ENCODE results near the gene FGGY. TPM values are rescaled to one million over a fixed set of nuclear protein-coding genes. Genes with fewer than 3 reads are reported as not detected.

The FGGY gene
- total RNA-seq, 4 donors from 2014 or later, result 24.9 to 35.9 (median 30.5) TPM

DNA sequence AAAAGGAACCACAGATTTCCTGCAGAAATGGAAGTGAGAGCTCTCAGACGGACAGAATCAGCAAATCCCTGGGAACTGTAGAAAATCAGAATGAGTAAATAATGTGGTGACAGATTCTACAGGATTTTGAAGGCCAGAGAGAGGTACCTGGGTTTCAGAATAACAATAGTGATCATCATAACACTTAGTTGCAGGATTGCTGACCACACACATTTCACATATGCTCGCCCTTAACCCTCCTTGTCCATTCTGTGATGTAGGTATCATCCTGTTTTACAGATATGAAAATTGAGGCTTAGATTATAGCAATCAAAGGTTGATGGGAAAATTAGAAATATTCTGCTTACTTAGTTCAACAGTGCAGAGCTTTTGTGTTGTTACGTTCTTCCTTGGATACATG is 419.9 kb downstream of the FGGY start:
- DNase-seq (no peak), ATAC-seq (no peak)
- Histone ChIP-seq H3K27ac (peak overlapping the region in 3 of 4 donors; percentile 13 to 87 (median 81)), H3K27me3 (no peaks in the 10 kb centered on the region), H3K4me1 (peaks cover 24 to 46% of the 10 kb centered on the region in 2 donors), H3K9me3 (no peaks in the 10 kb centered on the region), H3K4me3 (no peak overlapping the region), H3K36me3 (no peaks in the 10 kb centered on the region)
- intact Hi-C loops (cut with DNase I; ENCODE audit: low total_unique reads), result no loop called here
- TF ChIP-seq, protein P1, sequence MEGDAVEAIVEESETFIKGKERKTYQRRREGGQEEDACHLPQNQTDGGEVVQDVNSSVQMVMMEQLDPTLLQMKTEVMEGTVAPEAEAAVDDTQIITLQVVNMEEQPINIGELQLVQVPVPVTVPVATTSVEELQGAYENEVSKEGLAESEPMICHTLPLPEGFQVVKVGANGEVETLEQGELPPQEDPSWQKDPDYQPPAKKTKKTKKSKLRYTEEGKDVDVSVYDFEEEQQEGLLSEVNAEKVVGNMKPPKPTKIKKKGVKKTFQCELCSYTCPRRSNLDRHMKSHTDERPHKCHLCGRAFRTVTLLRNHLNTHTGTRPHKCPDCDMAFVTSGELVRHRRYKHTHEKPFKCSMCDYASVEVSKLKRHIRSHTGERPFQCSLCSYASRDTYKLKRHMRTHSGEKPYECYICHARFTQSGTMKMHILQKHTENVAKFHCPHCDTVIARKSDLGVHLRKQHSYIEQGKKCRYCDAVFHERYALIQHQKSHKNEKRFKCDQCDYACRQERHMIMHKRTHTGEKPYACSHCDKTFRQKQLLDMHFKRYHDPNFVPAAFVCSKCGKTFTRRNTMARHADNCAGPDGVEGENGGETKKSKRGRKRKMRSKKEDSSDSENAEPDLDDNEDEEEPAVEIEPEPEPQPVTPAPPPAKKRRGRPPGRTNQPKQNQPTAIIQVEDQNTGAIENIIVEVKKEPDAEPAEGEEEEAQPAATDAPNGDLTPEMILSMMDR (IDR thresholded peaks at IDR 0.05 in 4 of 5, conservative IDR thresholded peaks at IDR 0.05 in 1 of 5), result no peak
- no peak for TF ChIP-seq POLR2A (IDR thresholded peaks at IDR 0.05)
- in situ Hi-C loops (cut with MboI; ENCODE audit: low sequenced_read_pairs in 4 of 4), result no loop called here

- no peaks in the 10 kb centered on the region for H3K36me3 ChIP-seq
- peak overlapping the region; percentile 69 to 87 (median 80) for H3K27ac ChIP-seq
- ATAC-seq (peak; percentile 53 to 70), DNase-seq (peak; percentile 42 to 57)
- H3K9me3 ChIP-seq, result no peaks in the 10 kb centered on the region
- TF ChIP-seq, protein P1 (IDR thresholded peaks at IDR 0.05 in 4 of 5, conservative IDR thresholded peaks at IDR 0.05 in 1 of 5), result peak in 1 of 5 experiments; percentile 11
- TF ChIP-seq POLR2A (IDR thresholded peaks at IDR 0.05), result no peak
- H3K27me3 ChIP-seq, result no peaks in the 10 kb centered on the region
- intact Hi-C loops (cut with DNase I; ENCODE audit: low total_unique reads) (no loop called here), in situ Hi-C loops (cut with MboI; ENCODE audit: low sequenced_read_pairs in 4 of 4) (no loop called here)
- H3K4me1 ChIP-seq, result peaks cover 24 to 46% of the 10 kb centered on the region in 2 donors
- no peak overlapping the region for H3K4me3 ChIP-seq
Observed at GRCh38 chr1:59718064-59718988, 421.4 kb downstream of the FGGY start.

DNA sequence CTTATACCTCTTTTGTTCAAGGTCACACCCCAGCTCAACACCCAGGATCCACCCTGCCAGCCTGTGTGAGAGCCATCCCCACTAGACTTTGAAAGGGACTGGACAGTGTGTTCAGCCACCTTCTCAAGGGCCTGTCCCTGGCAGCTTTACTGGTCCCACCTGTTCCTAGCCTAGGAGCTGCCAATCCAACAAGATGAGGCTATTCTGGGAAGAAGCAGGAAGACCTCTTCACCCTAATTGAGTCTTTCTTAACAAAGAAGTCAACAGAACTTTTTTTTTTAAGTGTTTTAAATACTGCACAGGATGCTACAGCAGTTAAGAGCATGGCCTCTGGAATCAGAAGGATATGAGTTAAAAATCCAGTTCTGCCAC is 422.1 kb downstream of the FGGY start:
- Histone ChIP-seq H3K4me3 (no peak overlapping the region), H3K9me3 (no peaks in the 10 kb centered on the region), H3K4me1 (peaks cover 24 to 46% of the 10 kb centered on the region in 2 donors), H3K27me3 (no peaks in the 10 kb centered on the region), H3K36me3 (no peaks in the 10 kb centered on the region), H3K27ac (peak overlapping the region; percentile 69 to 87 (median 80))
- peak; percentile 75 to 90 for DNase-seq
- in situ Hi-C loops (cut with MboI; ENCODE audit: low sequenced_read_pairs in 4 of 4) (no loop called here), intact Hi-C loops (cut with DNase I; ENCODE audit: low total_unique reads) (no loop called here)
- ATAC-seq, result peak; percentile 93 to 96
- no peak for TF ChIP-seq POLR2A (IDR thresholded peaks at IDR 0.05)
- TF ChIP-seq, protein P1 (IDR thresholded peaks at IDR 0.05 in 4 of 5, conservative IDR thresholded peaks at IDR 0.05 in 1 of 5), result no peak

DNA sequence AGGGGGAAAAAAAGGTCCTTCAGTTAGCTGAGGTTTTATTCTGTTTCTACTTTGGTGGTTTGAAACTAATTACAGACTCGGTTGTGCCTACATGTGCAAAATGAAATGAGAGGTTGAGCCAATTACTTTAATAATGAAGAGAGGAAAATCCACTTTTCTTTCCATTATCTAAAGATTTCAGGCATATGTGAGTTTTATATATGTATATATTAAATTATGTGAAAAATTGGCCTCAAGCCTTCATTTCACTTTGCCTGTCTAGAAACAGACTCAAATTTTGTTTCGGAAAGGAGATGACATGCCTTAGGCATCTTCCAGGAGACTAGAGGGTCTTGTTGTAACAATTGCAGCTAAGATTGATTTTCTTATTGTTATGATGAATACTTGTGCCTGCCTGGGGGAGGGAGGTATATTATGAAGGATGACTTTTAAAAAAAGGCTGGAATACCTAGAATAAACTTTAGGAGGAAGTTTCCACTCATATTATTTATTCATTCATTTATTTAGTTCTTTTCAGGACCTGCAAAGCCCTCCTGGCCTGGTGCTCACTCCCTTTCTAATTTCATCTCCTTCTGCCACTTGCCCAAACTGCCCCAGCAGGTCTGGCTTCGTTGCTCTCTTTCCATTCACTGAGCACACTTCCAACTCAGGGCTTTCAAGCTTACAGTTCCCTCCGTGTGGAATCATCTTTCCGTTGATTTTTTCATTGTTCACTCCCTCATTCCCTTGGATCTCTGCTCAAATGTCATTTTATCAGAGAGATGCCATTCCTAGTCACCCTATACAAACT is 423.6 kb downstream of the FGGY start:
- Histone ChIP-seq H3K36me3 (no peaks in the 10 kb centered on the region), H3K4me3 (no peak overlapping the region), H3K27me3 (no peaks in the 10 kb centered on the region), H3K27ac (peak overlapping the region; percentile 69 to 87 (median 80)), H3K9me3 (no peaks in the 10 kb centered on the region), H3K4me1 (peaks cover 24 to 46% of the 10 kb centered on the region in 2 donors)
- intact Hi-C loops (cut with DNase I; ENCODE audit: low total_unique reads), result no loop called here
- ATAC-seq, result no peak
- TF ChIP-seq, protein P1 (IDR thresholded peaks at IDR 0.05 in 4 of 5, conservative IDR thresholded peaks at IDR 0.05 in 1 of 5), result no peak
- no peak for TF ChIP-seq POLR2A (IDR thresholded peaks at IDR 0.05)
- no peak for DNase-seq
- in situ Hi-C loops (cut with MboI; ENCODE audit: low sequenced_read_pairs in 4 of 4), result no loop called here
